ENCODE data around the gene ATP2C2.
"Not testable (repeated sequence)": the region's sequence is repeated elsewhere in the genome, so short reads cannot be mapped to it uniquely, and the experiment has no call there.

ATP2C2 gene

GRCh38 chr16:84334482-84334881 is 33.9 kb upstream of the ATP2C2 start:
- no peaks in the 10 kb centered on the region for H3F3A ChIP-seq (ENCODE audit: control insufficient read depth, insufficient read depth)
- H4K20me1 ChIP-seq (ENCODE audit: control insufficient read depth, insufficient read depth, low read depth, low read length), result no peaks in the 10 kb centered on the region
- H3K9me2 ChIP-seq (replicated peaks; ENCODE audit: control insufficient read depth, low read length), result no peaks in the 10 kb centered on the region
- H3K4me1 ChIP-seq (ENCODE audit: control insufficient read depth, low read length), result no peaks in the 10 kb centered on the region
- no peaks in the 10 kb centered on the region for H3K79me2 ChIP-seq (ENCODE audit: control insufficient read depth, low read length)
- H3K36me3 ChIP-seq (ENCODE audit: control insufficient read depth, low read length), result no peaks in the 10 kb centered on the region
- 0 out of 2 replicates have a peak, but pooled peaks cover 3% of the 10 kb centered on the region for H3K9me3 ChIP-seq (ENCODE audit: control insufficient read depth, insufficient read depth, low read length)
- H3K4me2 ChIP-seq (ENCODE audit: low read length), result no peak overlapping the region
- no peaks in the 10 kb centered on the region for H3K27me3 ChIP-seq (ENCODE audit: control insufficient read depth, low read length)
- TF ChIP-seq EZH2phosphoT487 (IDR thresholded peaks at IDR 0.05; ENCODE audit: borderline replicate concordance, low read length) (no peak), CTCF (IDR thresholded peaks at IDR 0.05; ENCODE audit: low read depth, low read length, poor library complexity, severe bottlenecking) (no peak)
- H3K27ac ChIP-seq (ENCODE audit: low read depth, low read length), result no peak overlapping the region
- H3K4me3 ChIP-seq (ENCODE audit: low read length), result no peak overlapping the region

GRCh38 chr16:84337236-84337635 is 31.1 kb upstream of the ATP2C2 start:
- not testable (repeated sequence) for H3K27ac ChIP-seq (ENCODE audit: low read depth, low read length); H3K27me3 ChIP-seq (ENCODE audit: control insufficient read depth, low read length); H3F3A ChIP-seq (ENCODE audit: control insufficient read depth, insufficient read depth); H3K9me3 ChIP-seq (ENCODE audit: control insufficient read depth, insufficient read depth, low read length); H4K20me1 ChIP-seq (ENCODE audit: control insufficient read depth, insufficient read depth, low read depth, low read length); H3K79me2 ChIP-seq (ENCODE audit: control insufficient read depth, low read length); H3K4me1 ChIP-seq (ENCODE audit: control insufficient read depth, low read length); H3K4me2 ChIP-seq (ENCODE audit: low read length); H3K4me3 ChIP-seq (ENCODE audit: low read length); H3K9me2 ChIP-seq (replicated peaks; ENCODE audit: control insufficient read depth, low read length); H3K36me3 ChIP-seq (ENCODE audit: control insufficient read depth, low read length)

- H4K20me1 ChIP-seq (ENCODE audit: control insufficient read depth, insufficient read depth, low read depth, low read length), result no peaks in the 10 kb centered on the region
- H3K79me2 ChIP-seq (ENCODE audit: control insufficient read depth, low read length), result no peaks in the 10 kb centered on the region
- H3F3A ChIP-seq (ENCODE audit: control insufficient read depth, insufficient read depth), result no peaks in the 10 kb centered on the region
- no peaks in the 10 kb centered on the region for H3K27me3 ChIP-seq (ENCODE audit: control insufficient read depth, low read length)
- H3K4me1 ChIP-seq (ENCODE audit: control insufficient read depth, low read length), result no peaks in the 10 kb centered on the region
- no peaks in the 10 kb centered on the region for H3K36me3 ChIP-seq (ENCODE audit: control insufficient read depth, low read length)
- H3K4me3 ChIP-seq (ENCODE audit: low read length), result no peak overlapping the region
- H3K27ac ChIP-seq (ENCODE audit: low read depth, low read length), result no peak overlapping the region
- H3K9me2 ChIP-seq (replicated peaks; ENCODE audit: control insufficient read depth, low read length), result no peaks in the 10 kb centered on the region
- no peak overlapping the region for H3K4me2 ChIP-seq (ENCODE audit: low read length)
- H3K9me3 ChIP-seq (ENCODE audit: control insufficient read depth, insufficient read depth, low read length), result 0 out of 2 replicates have a peak, but pooled peaks cover 3% of the 10 kb centered on the region
- TF ChIP-seq CTCF (IDR thresholded peaks at IDR 0.05; ENCODE audit: low read depth, low read length, poor library complexity, severe bottlenecking), result no peak
- TF ChIP-seq EZH2phosphoT487 (IDR thresholded peaks at IDR 0.05; ENCODE audit: borderline replicate concordance, low read length), result no peak
Observed at GRCh38 chr16:84339311-84339710, 29.0 kb upstream of the ATP2C2 start.

- Histone ChIP-seq H3K4me3 (ENCODE audit: low read length) (no peak overlapping the region), H3K27ac (ENCODE audit: low read depth, low read length) (no peak overlapping the region), H3K4me2 (ENCODE audit: low read length) (no peak overlapping the region), H3K4me1 (ENCODE audit: control insufficient read depth, low read length) (no peaks in the 10 kb centered on the region), H3K27me3 (ENCODE audit: control insufficient read depth, low read length) (no peaks in the 10 kb centered on the region; the same call in 1 of the 2 replicates), H3K9me2 (replicated peaks; ENCODE audit: control insufficient read depth, low read length) (no peaks in the 10 kb centered on the region), H3K9me3 (ENCODE audit: control insufficient read depth, insufficient read depth, low read length) (0 out of 2 replicates have a peak, but pooled peaks cover 3% of the 10 kb centered on the region), H3K36me3 (ENCODE audit: control insufficient read depth, low read length) (no peaks in the 10 kb centered on the region), H3K79me2 (ENCODE audit: control insufficient read depth, low read length) (no peaks in the 10 kb centered on the region), H4K20me1 (ENCODE audit: control insufficient read depth, insufficient read depth, low read depth, low read length) (no peaks in the 10 kb centered on the region), H3F3A (ENCODE audit: control insufficient read depth, insufficient read depth) (no peaks in the 10 kb centered on the region)
- TF ChIP-seq CTCF (IDR thresholded peaks at IDR 0.05; ENCODE audit: low read depth, low read length, poor library complexity, severe bottlenecking), result no peak
- TF ChIP-seq EZH2phosphoT487 (IDR thresholded peaks at IDR 0.05; ENCODE audit: borderline replicate concordance, low read length), result no peak
Observed at GRCh38 chr16:84339766-84340165, 28.6 kb upstream of the ATP2C2 start.
